AG09319 (cell line): ENCODE measurements around the gene LYSMD2.

Experiments used
- DNase-seq: peaks from one replicate; pipeline ENCODE4 v3.0.0-alpha.2; 2010; ENCODE audit warnings: low read depth; ENCODE audit errors: extremely low read depth
- TF ChIP-seq, protein P1 (sequence below): IDR thresholded peaks from 2 replicates; pipeline ENCODE4 v1.5.1; 2011; ENCODE audit warnings: low read depth, mild to moderate bottlenecking, inconsistent platforms, low read length, moderate library complexity

LYSMD2 gene

DNA sequence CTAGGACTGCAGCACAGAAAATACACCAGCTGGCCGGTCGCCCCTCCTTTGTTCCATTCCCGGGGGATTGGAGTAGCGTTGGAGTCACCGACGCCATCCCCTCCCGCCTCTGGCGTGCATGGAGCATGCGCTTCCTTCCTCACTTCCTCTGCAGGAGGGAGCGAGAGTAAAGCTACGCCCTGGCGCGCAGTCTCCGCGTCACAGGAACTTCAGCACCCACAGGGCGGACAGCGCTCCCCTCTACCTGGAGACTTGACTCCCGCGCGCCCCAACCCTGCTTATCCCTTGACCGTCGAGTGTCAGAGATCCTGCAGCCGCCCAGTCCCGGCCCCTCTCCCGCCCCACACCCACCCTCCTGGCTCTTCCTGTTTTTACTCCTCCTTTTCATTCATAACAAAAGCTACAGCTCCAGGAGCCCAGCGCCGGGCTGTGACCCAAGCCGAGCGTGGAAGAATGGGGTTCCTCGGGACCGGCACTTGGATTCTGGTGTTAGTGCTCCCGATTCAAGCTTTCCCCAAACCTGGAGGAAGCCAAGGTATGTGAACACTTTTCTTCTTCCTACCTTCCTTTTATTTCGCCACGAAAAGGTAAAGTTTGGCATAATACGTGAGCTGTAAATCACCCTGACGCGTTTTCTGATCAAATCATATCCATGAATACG, 56.0 kb downstream of the LYSMD2 start, which contains the start of gene SCG3:
Gene SCG3 (plus strand): TSS at position 201 of the 661 bp plus-strand sequence. CDS start 253 bp downstream, at position 454.
- DNase-seq = no peak
- TF ChIP-seq, protein P1, sequence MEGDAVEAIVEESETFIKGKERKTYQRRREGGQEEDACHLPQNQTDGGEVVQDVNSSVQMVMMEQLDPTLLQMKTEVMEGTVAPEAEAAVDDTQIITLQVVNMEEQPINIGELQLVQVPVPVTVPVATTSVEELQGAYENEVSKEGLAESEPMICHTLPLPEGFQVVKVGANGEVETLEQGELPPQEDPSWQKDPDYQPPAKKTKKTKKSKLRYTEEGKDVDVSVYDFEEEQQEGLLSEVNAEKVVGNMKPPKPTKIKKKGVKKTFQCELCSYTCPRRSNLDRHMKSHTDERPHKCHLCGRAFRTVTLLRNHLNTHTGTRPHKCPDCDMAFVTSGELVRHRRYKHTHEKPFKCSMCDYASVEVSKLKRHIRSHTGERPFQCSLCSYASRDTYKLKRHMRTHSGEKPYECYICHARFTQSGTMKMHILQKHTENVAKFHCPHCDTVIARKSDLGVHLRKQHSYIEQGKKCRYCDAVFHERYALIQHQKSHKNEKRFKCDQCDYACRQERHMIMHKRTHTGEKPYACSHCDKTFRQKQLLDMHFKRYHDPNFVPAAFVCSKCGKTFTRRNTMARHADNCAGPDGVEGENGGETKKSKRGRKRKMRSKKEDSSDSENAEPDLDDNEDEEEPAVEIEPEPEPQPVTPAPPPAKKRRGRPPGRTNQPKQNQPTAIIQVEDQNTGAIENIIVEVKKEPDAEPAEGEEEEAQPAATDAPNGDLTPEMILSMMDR = no peak

DNA sequence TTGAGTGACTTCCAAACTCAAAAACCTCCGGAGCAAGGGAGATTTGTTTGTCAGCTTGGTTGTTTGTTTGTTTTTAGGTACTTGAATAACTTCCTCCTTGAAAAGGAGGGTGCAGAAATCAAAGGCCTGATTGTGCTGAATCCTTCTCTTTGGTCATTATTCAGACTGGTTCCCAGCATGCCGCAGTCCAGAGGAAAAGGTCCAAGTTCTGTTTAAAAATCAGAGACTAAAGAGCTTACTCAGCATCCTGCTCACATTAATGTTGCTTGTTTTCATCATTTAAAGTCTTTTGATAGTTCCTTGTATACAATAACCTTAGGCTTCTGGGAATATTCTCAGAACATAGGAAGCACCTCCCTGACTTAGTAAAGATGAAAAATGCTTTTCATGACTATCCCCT, 57.1 kb downstream of the LYSMD2 start:
- TF ChIP-seq, protein P1 = no peak
- no peak for DNase-seq

DNA sequence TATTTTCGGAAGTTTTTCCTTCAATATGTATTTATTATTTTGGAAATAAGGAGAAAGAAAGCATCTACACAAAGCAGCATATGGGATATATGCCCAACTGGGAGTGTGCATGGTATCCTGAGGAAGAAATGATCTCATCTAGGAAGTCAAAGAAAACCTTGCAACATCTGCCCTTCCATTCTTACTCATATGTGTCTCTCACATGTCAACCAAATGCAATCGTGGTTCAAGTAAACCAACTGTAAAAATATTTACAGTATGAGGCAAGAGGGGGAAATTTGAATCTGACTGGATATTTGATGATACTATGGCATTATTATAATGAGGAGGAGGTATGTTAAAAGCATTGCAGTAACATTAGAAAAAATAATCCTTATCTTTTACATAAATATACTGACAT, 59.4 kb downstream of the LYSMD2 start:
- no peak for DNase-seq
- TF ChIP-seq, protein P1 = no peak

DNA sequence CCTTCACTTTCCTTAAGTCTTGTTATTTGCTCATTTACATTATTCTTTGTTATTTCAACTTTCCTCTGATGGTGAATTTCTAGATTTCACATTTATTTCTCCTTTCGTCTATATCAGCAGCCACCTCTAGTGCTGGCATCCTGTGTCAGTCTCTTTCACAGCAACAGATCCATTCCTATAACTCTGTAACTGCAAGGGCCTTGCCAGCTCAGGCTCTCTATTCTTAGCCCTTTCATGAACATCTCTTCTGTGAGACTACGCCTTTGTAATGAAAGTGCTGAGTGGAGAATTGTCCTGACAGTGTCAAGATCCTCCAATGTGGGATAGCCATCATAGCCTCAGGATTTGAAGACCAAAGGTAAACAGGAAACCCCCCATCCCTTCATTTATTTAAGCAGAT, 60.0 kb downstream of the LYSMD2 start:
- TF ChIP-seq, protein P1 = no peak
- DNase-seq = no peak

DNA sequence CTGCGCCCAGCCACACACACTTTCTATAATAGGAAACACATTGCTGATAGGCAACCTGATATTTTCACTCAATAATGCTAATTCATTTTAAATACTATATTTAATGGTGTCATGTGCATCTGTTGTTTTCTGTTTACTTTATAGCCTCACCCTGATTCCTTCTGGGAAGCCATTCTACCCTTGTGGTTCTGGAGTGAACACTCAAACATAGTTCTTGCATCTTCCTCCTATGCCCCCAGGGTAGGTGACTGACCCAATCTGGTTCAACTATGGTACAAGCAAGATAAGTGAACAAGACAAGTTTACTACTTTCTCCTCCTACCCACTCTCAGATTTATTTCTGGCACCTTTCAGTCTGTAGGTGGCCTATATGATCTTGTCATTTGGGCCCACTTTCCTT, 60.4 kb downstream of the LYSMD2 start:
- TF ChIP-seq, protein P1 = no peak
- no peak for DNase-seq

DNA sequence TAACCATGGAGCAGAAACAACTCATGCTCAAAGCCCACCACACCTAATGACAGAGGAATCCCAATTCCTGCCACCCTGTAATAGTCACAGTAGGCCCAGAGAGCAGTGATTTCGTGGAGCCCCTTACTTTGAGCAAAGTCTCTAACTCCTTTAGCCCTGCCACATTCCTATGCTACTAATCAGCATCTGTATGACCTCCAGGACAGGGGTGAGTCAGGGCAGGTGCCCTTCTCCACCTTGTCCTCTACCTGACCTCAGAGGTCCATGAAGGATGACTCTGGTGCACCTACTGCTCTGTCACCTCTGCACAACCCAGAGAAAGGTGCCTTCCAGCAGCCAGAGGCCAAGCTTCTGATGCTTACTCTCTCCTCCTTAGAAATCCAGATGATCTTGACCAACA, 62.2 kb downstream of the LYSMD2 start:
- TF ChIP-seq, protein P1 = no peak
- DNase-seq = no peak
